B cell (primary cell): ENCODE data around the gene CASK. TPM values are rescaled to one million over a fixed set of nuclear protein-coding genes. Genes with fewer than 3 reads are reported as not detected.

ENCODE experiments used
- ATAC-seq: fragments of 200-7000 bp; cut with Tn5 transposase; one replicate; pipeline ENCODE4 v1.10.0; 2021; ENCODE audit warnings: low read depth, mild to moderate bottlenecking, moderate number of reproducible peaks, moderate library complexity
- CTCF ChIA-PET: fragments of 350-600 bp; sonication (Branson Sonifier 250); formaldehyde crosslinking; loops from one replicate; lab custom pipeline; 2021; ENCODE audit warnings: antibody characterized with exemption, inconsistent platforms; lab: Charles Lee
- POLR2A ChIA-PET: fragments of 350-600 bp; sonication (Branson Sonifier 250); formaldehyde crosslinking; loops from one replicate; lab custom pipeline; 2021; ENCODE audit warnings: antibody characterized with exemption; lab: Charles Lee
- DNase-seq: peaks from one replicate; pipeline ENCODE4 v3.0.0; 2013
- H2AFZ ChIP-seq: 2 replicates; pipeline ENCODE4 v1.6.1; 2012; ENCODE audit warnings: mild to moderate bottlenecking, low read depth, low read length; ENCODE audit not compliant: insufficient read depth, poor library complexity, severe bottlenecking
- H3K27ac ChIP-seq, 2 donors: 1 replicate in 1 of 2; 2 replicates in 1 of 2; pipeline ENCODE4 v1.5.1; 2012 to 2013; ENCODE audit warnings: low read length in 2 of 2, mild to moderate bottlenecking in 2 of 2, moderate library complexity in 1 of 2
- H3K27me3 ChIP-seq, 4 experiments: fragments of 200-600 bp in 1 of 4; sonication (generic) in 1 of 4; replicated peaks in 1 of 4; 1 replicate in 2 of 4; 2 replicates in 2 of 4; pipeline versions ENCODE4 v1.6.1 to v1.7.0; 2013 to 2016; ENCODE audit warnings: low read length in 3 of 4, mild to moderate bottlenecking in 2 of 4, mixed read lengths in 1 of 4, moderate library complexity in 1 of 4; ENCODE audit not compliant: insufficient read depth in 4 of 4, control insufficient read depth in 3 of 4; ENCODE audit errors: control extremely low read depth in 1 of 4
- H3K36me3 ChIP-seq, 2 experiments: replicated peaks in 1 of 2; 1 replicate in 1 of 2; 2 replicates in 1 of 2; pipeline versions ENCODE4 v1.6.1 to v1.7.1; 2013; ENCODE audit warnings: low read length in 1 of 2; ENCODE audit not compliant: insufficient read depth in 2 of 2, control insufficient read depth in 1 of 2; ENCODE audit errors: control extremely low read depth in 1 of 2, extremely low read depth in 1 of 2
- H3K4me1 ChIP-seq, 2 donors: fragments of 200-600 bp in 1 of 2; sonication (generic) in 1 of 2; 1 replicate in 1 of 2; 2 replicates in 1 of 2; pipeline versions ENCODE4 v1.5.1 to v1.6.1; 2013 to 2017; ENCODE audit warnings: low read length in 2 of 2; ENCODE audit not compliant: control insufficient read depth in 2 of 2, insufficient read depth in 2 of 2
- H3K4me2 ChIP-seq: replicated peaks from 2 replicates; pipeline ENCODE3; 2012; ENCODE audit warnings: mild to moderate bottlenecking, low read depth, low read length; ENCODE audit not compliant: poor library complexity, severe bottlenecking
- H3K4me3 ChIP-seq, 5 experiments: fragments of 200-600 bp in 1 of 5; sonication (generic) in 1 of 5; 1 replicate in 3 of 5; 2 replicates in 2 of 5; pipeline versions ENCODE4 v1.5.1 to v1.7.0; 2011 to 2016; ENCODE audit warnings: low read length in 4 of 5, mild to moderate bottlenecking in 4 of 5, low read depth in 2 of 5, control low read depth in 1 of 5, moderate library complexity in 1 of 5; ENCODE audit not compliant: insufficient read depth in 1 of 5; ENCODE audit errors: control extremely low read depth in 1 of 5, extremely low read depth in 1 of 5
- H3K79me2 ChIP-seq: fragments of 200-600 bp; sonication (generic); one replicate; pipeline ENCODE4 v1.6.0; 2016; ENCODE audit warnings: low read length; ENCODE audit not compliant: control insufficient read depth, insufficient read depth
- H3K9ac ChIP-seq: fragments of 200-600 bp; sonication (generic); 2 replicates; pipeline ENCODE4 v1.6.1; 2017; ENCODE audit warnings: mild to moderate bottlenecking, low read length, moderate library complexity
- H3K9me3 ChIP-seq, 3 donors: one replicate each; pipeline versions ENCODE4 v1.6.1 to v1.7.1; 2013; ENCODE audit warnings: low read length in 2 of 3; ENCODE audit not compliant: control insufficient read depth in 2 of 3, insufficient read depth in 1 of 3; ENCODE audit errors: control extremely low read depth in 1 of 3
- H4K20me1 ChIP-seq: 2 replicates; pipeline ENCODE4 v1.6.0; 2012; ENCODE audit warnings: mild to moderate bottlenecking, low read length; ENCODE audit not compliant: insufficient read depth, control insufficient read depth, poor library complexity, severe bottlenecking
- H3K27ac Mint-ChIP-seq: one replicate; pipeline ENCODE4 v1.8.0; 2021; ENCODE audit warnings: mixed read lengths
- H3K27me3 Mint-ChIP-seq: one replicate; pipeline ENCODE4 v1.8.0; 2021; ENCODE audit warnings: mixed read lengths
- H3K4me1 Mint-ChIP-seq: one replicate; pipeline ENCODE4 v1.8.0; 2021; ENCODE audit warnings: mixed read lengths
- H3K4me3 Mint-ChIP-seq: one replicate; pipeline ENCODE4 v1.8.0; 2021; ENCODE audit warnings: mixed read lengths
- H3K9me3 Mint-ChIP-seq: one replicate; pipeline ENCODE4 v1.8.0; 2022; ENCODE audit warnings: mixed read lengths; ENCODE audit not compliant: insufficient read depth
- CTCF ChIP-seq: fragments of 200-600 bp; IDR thresholded peaks from one replicate; pipeline ENCODE4 v1.8.0; 2022; ENCODE audit warnings: antibody characterized with exemption, mild to moderate bottlenecking
- EZH2 ChIP-seq: IDR thresholded peaks from 2 replicates; pipeline ENCODE4 v1.6.1; 2012; ENCODE audit warnings: borderline replicate concordance, low read depth, mild to moderate bottlenecking, moderate library complexity, low read length; ENCODE audit not compliant: insufficient read depth, poor library complexity, severe bottlenecking
- WGBS: methylation state at CpG from one replicate; pipeline ENCODE4 v1.1.5; 2013; ENCODE audit warnings: missing lambda C conversion rate; ENCODE audit not compliant: insufficient coverage; 5-methylcytosine and 5-hydroxymethylcytosine counted together
- intact Hi-C: fragments of 100-400 bp; cut with micrococcal nuclease; formaldehyde crosslinking; loops from one replicate; pipeline ENCODE4 v1.10.0; 2022
- polyA plus RNA-seq: library from polyadenylated mRNA; depleted of rRNA; stranded (reverse); fragments of >200 nt; gene quantifications from 2 replicates; pipeline ENCODE4 v1.2.3, GENCODE V29; 2012
- total RNA-seq, 2 donors: library from RNA; stranded (reverse); fragments of 120-200 nt in 1 of 2; gene quantifications; 1 replicate in 1 of 2; 2 replicates in 1 of 2; pipeline versions ENCODE4 v1.2.3 to v1.2.4, GENCODE V29; 2013 to 2022

Gene CASK
- total and polyA plus RNA-seq, 2 donors (not counting 1 experiment from before 2014, with no cell fraction given), result 14.2 to 50.4 TPM

GRCh38 chrX:41672643-41673042 lies 250.7 kb downstream of the CASK start:
- ATAC-seq (no peak), DNase-seq (no peak)
- Mint-ChIP-seq H3K9me3 (no peaks in the 10 kb centered on the region), H3K4me1 (peaks cover 8% of the 10 kb centered on the region), H3K27me3 (no peaks in the 10 kb centered on the region), H3K27ac (no peak overlapping the region), H3K4me3 (no peak overlapping the region)
- no CpG with 5 or more reads among the region's 1 CpG for WGBS
- Histone ChIP-seq H3K4me2 (no peak overlapping the region), H3K4me1 (no peaks in the 10 kb centered on the region), H3K9me3 (no peaks in the 10 kb centered on the region), H3K79me2 (no peaks in the 10 kb centered on the region), H2AFZ (no peak overlapping the region), H3K27ac (no peak overlapping the region), H4K20me1 (no peaks in the 10 kb centered on the region), H3K27me3 (no peaks in the 10 kb centered on the region), H3K36me3 (no peaks in the 10 kb centered on the region), H3K4me3 (no peak overlapping the region), H3K9ac (no peak overlapping the region)
- intact Hi-C loops, result no loop called here
- ChIA-PET POLR2A (no interaction called here), CTCF (no interaction called here)
- TF ChIP-seq CTCF, result no peak

- TF ChIP-seq EZH2 (no peak), CTCF (no peak)
- Mint-ChIP-seq H3K27ac (no peak overlapping the region), H3K4me3 (no peak overlapping the region), H3K9me3 (no peaks in the 10 kb centered on the region), H3K27me3 (no peaks in the 10 kb centered on the region), H3K4me1 (peaks cover 7% of the 10 kb centered on the region)
- Histone ChIP-seq H3K4me3 (no peak overlapping the region), H3K9ac (no peak overlapping the region), H4K20me1 (no peaks in the 10 kb centered on the region), H2AFZ (no peak overlapping the region), H3K9me3 (no peaks in the 10 kb centered on the region), H3K36me3 (no peaks in the 10 kb centered on the region), H3K79me2 (no peaks in the 10 kb centered on the region), H3K4me2 (no peak overlapping the region), H3K4me1 (no peaks in the 10 kb centered on the region), H3K27me3 (no peaks in the 10 kb centered on the region), H3K27ac (no peak overlapping the region)
- WGBS, result no CpG with 5 or more reads among the region's 1 CpG
- DNase-seq (no peak), ATAC-seq (no peak)
- ChIA-PET CTCF (no interaction called here), POLR2A (no interaction called here)
- intact Hi-C loops, result no loop called here
Observed at GRCh38 chrX:41671082-41671481, 252.3 kb downstream of the CASK start.
